ENCODE results near the gene ID2. TPM values are rescaled to one million over a fixed set of nuclear protein-coding genes. Genes with fewer than 3 reads are reported as not detected.

Gene ID2
- total and polyA plus RNA-seq, 2 of the 13 experiments (the other 11 are each of a cell fraction or from before 2014, with no cell fraction given), result 214 to 719 TPM

- no peak for TF ChIP-seq GABPA (IDR thresholded peaks at IDR 0.05; ENCODE audit: low read depth, low read length)
- peak; percentile 18; the same call in 1 of the 2 replicates for TF ChIP-seq GABPA (CRISPR knock-in tag; IDR thresholded peaks at IDR 0.05; ENCODE audit: low read depth)
- TF ChIP-seq DMAP1 (CRISPR knock-in tag; IDR thresholded peaks at IDR 0.05), result 0 out of 2 replicates have a peak, but pooled peaks have one; percentile 4
- no peak for TF ChIP-seq HBP1 (CRISPR knock-in tag; IDR thresholded peaks at IDR 0.05; ENCODE audit: low read depth)
- no peak for TF ChIP-seq CREB1 (IDR thresholded peaks at IDR 0.05)
- TF ChIP-seq CREB1 (CRISPR knock-in tag; IDR thresholded peaks at IDR 0.05), result 0 out of 2 replicates have a peak, but pooled peaks have one; percentile 21
- TF ChIP-seq ZNF513 (CRISPR knock-in tag; conservative IDR thresholded peaks at IDR 0.05), result no peak
- TF ChIP-seq JARID2 (CRISPR knock-in tag; IDR thresholded peaks at IDR 0.05; ENCODE audit: insufficient replicate concordance), result peak; percentile 8
- 0 out of 2 replicates have a peak, but pooled peaks have one; percentile 2 for TF ChIP-seq POLR2AphosphoS5 (IDR thresholded peaks at IDR 0.05; ENCODE audit: low read depth, low read length)
- peak; percentile 16; the same call in 1 of the 2 replicates for TF ChIP-seq ZNF20 (CRISPR knock-in tag; IDR thresholded peaks at IDR 0.05)
- TF ChIP-seq WIZ (CRISPR knock-in tag; IDR thresholded peaks at IDR 0.05), result no peak
- TF ChIP-seq HNF1A (IDR thresholded peaks at IDR 0.05; ENCODE audit: low read depth), result no peak
- no peak for TF ChIP-seq HNF1A (CRISPR knock-in tag; IDR thresholded peaks at IDR 0.05; ENCODE audit: borderline replicate concordance)
- TF ChIP-seq ARID2 (CRISPR knock-in tag; IDR thresholded peaks at IDR 0.05; ENCODE audit: borderline replicate concordance), result peak; percentile 18; the same call in 1 of the 2 replicates
Measured at GRCh38 chr2:8679567-8679826, 2.4 kb upstream of the ID2 start (continued).

Data from HepG2 (cell line).